Body of pancreas (tissue), 4 donors: ENCODE measurements around the gene HDLBP. TPM values are rescaled to one million over a fixed set of nuclear protein-coding genes. Genes with fewer than 3 reads are reported as not detected.

ENCODE experiments used
- ATAC-seq: fragments of 150-250 bp; one replicate; pipeline ENCODE4 v1.9.1; 2016
- DNase-seq, 4 donors: peaks; one replicate each; pipeline ENCODE4 v3.0.0-alpha.2; 2019
- H3K27ac ChIP-seq, 4 donors: fragments of 200-600 bp; sonication (generic); 1 replicate in 3 of 4; 2 replicates in 1 of 4; pipeline versions ENCODE4 v1.5.1 to v1.6.1; 2016 to 2019; ENCODE audit warnings: mild to moderate bottlenecking in 1 of 4, mixed read lengths in 1 of 4, moderate library complexity in 1 of 4
- H3K27me3 ChIP-seq, 2 donors: fragments of 200-600 bp; sonication (generic); one replicate each; pipeline ENCODE4 v1.6.0; 2016; ENCODE audit warnings: mild to moderate bottlenecking in 1 of 2
- H3K36me3 ChIP-seq, 2 donors: fragments of 200-600 bp; sonication (generic); replicated peaks in 1 of 2; 2 replicates each; pipeline ENCODE4 v1.5.1; 2016; ENCODE audit warnings: low read depth in 2 of 2; ENCODE audit not compliant: insufficient read depth in 1 of 2
- H3K4me1 ChIP-seq: fragments of 200-600 bp; sonication (generic); one replicate; pipeline ENCODE4 v1.6.0; 2016
- H3K4me3 ChIP-seq, 2 donors: fragments of 200-600 bp; sonication (generic); 1 replicate in 1 of 2; 2 replicates in 1 of 2; pipeline ENCODE4 v1.5.1; 2016 to 2019
- H3K9me3 ChIP-seq, 3 donors: fragments of 200-600 bp; sonication (generic); 1 replicate in 2 of 3; 2 replicates in 1 of 3; pipeline ENCODE4 v1.5.1; 2016
- CTCF ChIP-seq, 7 experiments: fragments of 450-650 bp in 4 of 7; fragments of 200-600 bp in 3 of 7; sonication (generic) in 3 of 7; IDR thresholded peaks; one replicate each; pipeline ENCODE4 v1.5.1; 2016 to 2019; ENCODE audit warnings: antibody characterized with exemption in 7 of 7
- POLR2A ChIP-seq, 3 donors: fragments of 450-650 bp; IDR thresholded peaks; one replicate each; pipeline ENCODE4 v1.6.1; 2016; ENCODE audit warnings: antibody characterized with exemption in 3 of 3, mild to moderate bottlenecking in 2 of 3
- WGBS, 2 donors: methylation state at CpG; one replicate each; pipeline ENCODE4 v1.1.5; 2017; 5-methylcytosine and 5-hydroxymethylcytosine counted together
- intact Hi-C: fragments of 100-400 bp; cut with DNase I; formaldehyde crosslinking; loops from one replicate; pipeline ENCODE4 v1.15.1; 2023
- total RNA-seq, 2 donors: library from RNA; depleted of rRNA; stranded (reverse); fragments of >200 nt; gene quantifications; one replicate each; pipeline ENCODE4 v1.1.0, GENCODE V29; 2016

The HDLBP gene
- total RNA-seq, 2 donors from 2014 or later = 501 to 612 TPM

GRCh38 chr2:241185961-241186360 is 129.5 kb downstream of the HDLBP start:
- Histone ChIP-seq H3K9me3 (no peaks in the 10 kb centered on the region), H3K36me3 (peaks cover 0 to 4% of the 10 kb centered on the region in 2 donors), H3K27ac (no peak overlapping the region), H3K27me3 (no peaks in the 10 kb centered on the region), H3K4me1 (no peaks in the 10 kb centered on the region), H3K4me3 (no peak overlapping the region)
- DNase-seq (no peak), ATAC-seq (no peak)
- WGBS, 2 donors = 81 to 97% methylated on average over 5 to 11 of the region's 11 CpGs
- TF ChIP-seq CTCF (IDR thresholded peaks at IDR 0.05) (no peak), POLR2A (IDR thresholded peaks at IDR 0.05) (no peak)
- intact Hi-C loops = no loop called here

- Histone ChIP-seq H3K4me3 (no peak overlapping the region), H3K9me3 (no peaks in the 10 kb centered on the region), H3K4me1 (no peaks in the 10 kb centered on the region), H3K36me3 (peaks cover 0 to 6% of the 10 kb centered on the region in 2 donors), H3K27ac (no peak overlapping the region), H3K27me3 (no peaks in the 10 kb centered on the region)
- intact Hi-C loops = no loop called here
- ATAC-seq (no peak), DNase-seq (no peak)
- no peak for TF ChIP-seq CTCF (IDR thresholded peaks at IDR 0.05)
- no peak for TF ChIP-seq POLR2A (IDR thresholded peaks at IDR 0.05)
- WGBS, 2 donors = 74 to 78% methylated on average over 9 of the region's 9 CpGs
These were observed 130.6 kb downstream of the HDLBP start for GRCh38 chr2:241184901-241185300.

DNA sequence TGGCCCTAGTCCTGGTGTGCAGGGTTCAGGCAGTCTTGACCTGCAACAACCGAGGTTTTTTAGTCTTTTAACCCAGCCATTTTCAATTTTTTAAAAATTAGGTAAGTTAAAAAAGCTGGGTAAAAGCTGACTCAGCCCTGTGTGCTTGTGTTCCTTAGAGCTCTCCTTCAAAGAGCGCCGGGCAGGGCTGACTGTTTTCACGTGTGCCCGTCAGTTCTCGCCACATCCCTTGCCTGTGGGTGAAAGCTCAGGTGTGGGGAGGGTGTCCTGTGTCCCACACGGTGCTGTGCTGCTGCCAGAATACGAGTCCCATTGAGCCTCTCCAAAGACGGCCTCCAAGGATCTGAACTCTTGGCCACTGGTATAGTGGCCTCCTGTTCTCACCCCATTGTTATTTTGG is 132.3 kb downstream of the HDLBP start:
- no peak overlapping the region for H3K27ac ChIP-seq
- H3K4me3 ChIP-seq = no peak overlapping the region
- TF ChIP-seq CTCF (IDR thresholded peaks at IDR 0.05) (no peak), POLR2A (IDR thresholded peaks at IDR 0.05) (no peak)
- H3K27me3 ChIP-seq = no peaks in the 10 kb centered on the region
- intact Hi-C loops = no loop called here
- peaks cover 0 to 7% of the 10 kb centered on the region in 2 donors for H3K36me3 ChIP-seq
- no peaks in the 10 kb centered on the region for H3K4me1 ChIP-seq
- DNase-seq (no peak), ATAC-seq (no peak)
- H3K9me3 ChIP-seq = no peaks in the 10 kb centered on the region
- WGBS, 2 donors = 85 to 86% methylated on average over 9 of the region's 9 CpGs

DNA sequence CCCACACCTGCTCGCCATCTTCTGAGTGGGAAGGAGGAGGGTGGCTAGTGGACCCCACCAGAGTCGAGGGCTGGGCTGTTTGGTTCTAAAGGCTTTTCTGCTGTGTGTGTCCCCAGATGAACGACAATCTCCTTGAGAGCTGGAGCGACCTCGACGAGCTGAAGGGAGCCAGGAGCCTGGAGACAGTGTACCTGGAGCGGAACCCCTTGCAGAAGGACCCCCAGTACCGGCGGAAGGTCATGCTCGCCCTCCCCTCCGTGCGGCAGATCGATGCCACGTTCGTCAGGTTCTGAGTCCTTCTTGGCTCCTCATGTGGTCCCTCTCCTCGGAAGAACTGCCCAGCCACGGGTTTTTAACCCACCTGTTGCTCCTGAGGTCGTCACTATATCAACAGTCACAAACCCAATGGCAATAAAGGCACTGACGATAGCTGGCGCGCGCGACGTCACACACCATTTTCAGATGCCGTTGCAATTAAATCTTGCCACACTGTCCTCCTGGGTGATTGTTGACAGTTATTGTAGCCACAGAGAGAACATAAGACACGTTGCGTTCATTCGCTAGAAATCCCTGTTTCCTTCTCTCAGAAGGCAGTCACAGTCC is 132.8 kb downstream of the HDLBP start:
- no peak for DNase-seq
- H3K36me3 ChIP-seq = peaks cover 0 to 7% of the 10 kb centered on the region in 2 donors
- WGBS, 2 donors = 91 to 93% methylated on average over 22 to 23 of the region's 28 CpGs
- intact Hi-C loops = no loop called here
- H3K4me3 ChIP-seq = no peak overlapping the region
- H3K27ac ChIP-seq = no peak overlapping the region
- TF ChIP-seq POLR2A (IDR thresholded peaks at IDR 0.05) = no peak
- TF ChIP-seq CTCF (IDR thresholded peaks at IDR 0.05) = no peak
- H3K27me3 ChIP-seq = no peaks in the 10 kb centered on the region
- ATAC-seq = no peak
- H3K4me1 ChIP-seq = no peaks in the 10 kb centered on the region
- H3K9me3 ChIP-seq = no peaks in the 10 kb centered on the region

DNA sequence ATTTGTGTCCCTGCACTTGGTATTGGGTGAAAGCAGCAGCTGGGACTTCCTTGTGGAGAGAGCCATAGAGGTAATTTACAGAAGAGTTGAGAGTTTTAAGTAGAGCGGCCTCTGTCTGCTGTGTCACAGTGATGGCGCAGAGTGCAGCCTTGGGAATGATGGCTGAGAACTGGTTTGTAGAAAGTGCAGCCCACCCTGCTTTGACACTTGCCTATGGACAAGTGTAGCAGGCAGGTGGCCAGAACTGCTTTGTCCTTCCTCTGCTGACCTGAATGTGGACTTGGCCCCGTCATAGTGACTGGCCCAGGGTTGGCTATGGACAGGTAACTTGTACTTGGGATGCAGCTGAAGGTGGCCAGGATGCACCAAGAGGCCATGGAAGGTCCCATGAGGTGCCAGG is 133.3 kb downstream of the HDLBP start:
- H3K27me3 ChIP-seq = no peaks in the 10 kb centered on the region
- WGBS, 2 donors = 91 to 100% methylated on average over 2 to 3 of the region's 3 CpGs
- no peak for DNase-seq
- H3K9me3 ChIP-seq = no peaks in the 10 kb centered on the region
- intact Hi-C loops = no loop called here
- TF ChIP-seq POLR2A (IDR thresholded peaks at IDR 0.05) (no peak), CTCF (IDR thresholded peaks at IDR 0.05) (no peak)
- peaks cover 0 to 7% of the 10 kb centered on the region in 2 donors for H3K36me3 ChIP-seq
- no peak for ATAC-seq
- H3K4me3 ChIP-seq = no peak overlapping the region
- no peak overlapping the region for H3K27ac ChIP-seq
- no peaks in the 10 kb centered on the region for H3K4me1 ChIP-seq
